Endodermal cell (in vitro differentiated cells): Measurements from ENCODE around the gene RASSF8. TPM values are rescaled to one million over a fixed set of nuclear protein-coding genes. Genes with fewer than 3 reads are reported as not detected.

Experiments used
- DNase-seq: peaks from one replicate; pipeline ENCODE4 v3.0.0-alpha.2; 2017
- H3K27ac ChIP-seq: 2 replicates; pipeline ENCODE4 v1.5.1; 2013; ENCODE audit warnings: mild to moderate bottlenecking, low read depth, low read length, moderate library complexity
- H3K27me3 ChIP-seq: 2 replicates; pipeline ENCODE4 v1.6.1; 2013; ENCODE audit warnings: mild to moderate bottlenecking, low read length, moderate library complexity; ENCODE audit not compliant: insufficient read depth, control insufficient read depth, poor library complexity, severe bottlenecking
- H3K36me3 ChIP-seq: 2 replicates; pipeline ENCODE4 v1.7.0; 2013; ENCODE audit warnings: mild to moderate bottlenecking, low read length, moderate library complexity; ENCODE audit not compliant: control insufficient read depth, insufficient read depth
- H3K4me1 ChIP-seq: one replicate; pipeline ENCODE4 v1.7.0; 2013; ENCODE audit warnings: low read length; ENCODE audit not compliant: control insufficient read depth, insufficient read depth
- H3K4me3 ChIP-seq: 2 replicates; pipeline ENCODE4 v1.5.1; 2013; ENCODE audit warnings: mild to moderate bottlenecking, low read length, moderate library complexity
- H3K9ac ChIP-seq: 2 replicates; pipeline ENCODE4 v1.6.1; 2013; ENCODE audit warnings: mild to moderate bottlenecking, low read length, moderate library complexity; ENCODE audit not compliant: poor library complexity, severe bottlenecking; ENCODE audit errors: extremely low read depth
- H3K9me3 ChIP-seq: 2 replicates; pipeline ENCODE4 v1.6.1; 2013; ENCODE audit warnings: mild to moderate bottlenecking, low read length, moderate library complexity; ENCODE audit not compliant: control insufficient read depth
- H3K27ac Mint-ChIP-seq: 2 replicates; pipeline ENCODE4 v1.8.0; 2020; ENCODE audit warnings: mixed read lengths
- H3K27me3 Mint-ChIP-seq: 2 replicates; pipeline ENCODE4 v1.8.0; 2021; ENCODE audit warnings: mild to moderate bottlenecking, mixed read lengths; ENCODE audit not compliant: insufficient read depth
- H3K36me3 Mint-ChIP-seq: 2 replicates; pipeline ENCODE4 v1.8.0; 2020; ENCODE audit warnings: low read depth, mixed read lengths
- H3K4me1 Mint-ChIP-seq: 2 replicates; pipeline ENCODE4 v1.8.0; 2020; ENCODE audit warnings: mixed read lengths
- H3K4me3 Mint-ChIP-seq: 2 replicates; pipeline ENCODE4 v1.8.0; 2020; ENCODE audit warnings: mild to moderate bottlenecking, moderate library complexity, mixed read lengths
- H3K9me3 Mint-ChIP-seq: 2 replicates; pipeline ENCODE4 v1.8.0; 2020; ENCODE audit warnings: mild to moderate bottlenecking, mixed read lengths
- WGBS, 2 experiments: methylation state at CpG; one replicate each; pipeline versions ENCODE4 v1.1.5 to v1.1.7; 2013; ENCODE audit warnings: missing lambda C conversion rate in 2 of 2, mixed read lengths in 1 of 2; ENCODE audit not compliant: insufficient coverage in 1 of 2, insufficient read length in 1 of 2; 5-methylcytosine and 5-hydroxymethylcytosine counted together
- total RNA-seq, 2 donors: library from RNA; stranded (reverse); fragmentation: NEBNext Ultra II Directional in 1 of 2; extraction: Animal tissue kit (Norgen Biotek cat#: 25700) in 1 of 2; gene quantifications; 2 replicates in 1 of 2; 3 replicates in 1 of 2; pipeline ENCODE4 v1.2.1, GENCODE V29; 2021
- TF ChIP-seq, protein P1 (sequence below): fragments of 200-600 bp; sonication (generic); conservative IDR thresholded peaks from 2 replicates; pipeline ENCODE4 v1.5.0; 2021; ENCODE audit warnings: antibody characterized with exemption, mild to moderate bottlenecking

Gene RASSF8
- total RNA-seq, 2 donors from 2014 or later: 87.0 to 183 TPM

DNA sequence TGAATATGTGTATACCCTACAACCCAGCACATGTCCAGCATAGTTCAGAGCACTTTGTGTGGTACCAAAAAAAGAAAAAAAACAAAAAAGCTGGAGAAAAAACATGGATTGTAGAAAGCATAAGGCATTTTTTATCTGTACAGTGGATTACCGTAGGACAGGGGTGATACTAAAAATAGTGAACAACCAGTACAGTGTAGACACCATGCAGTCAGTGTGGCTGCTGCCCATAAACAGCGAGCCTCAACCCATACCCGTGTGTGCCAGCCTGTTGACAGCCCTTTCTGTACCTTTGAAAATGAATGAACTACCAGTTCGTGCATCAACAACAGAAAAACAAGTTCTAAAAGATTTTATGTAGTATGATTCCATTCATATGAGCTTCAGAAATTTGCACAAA, 25.1 kb downstream of the RASSF8 start:
- TF ChIP-seq, protein P1, sequence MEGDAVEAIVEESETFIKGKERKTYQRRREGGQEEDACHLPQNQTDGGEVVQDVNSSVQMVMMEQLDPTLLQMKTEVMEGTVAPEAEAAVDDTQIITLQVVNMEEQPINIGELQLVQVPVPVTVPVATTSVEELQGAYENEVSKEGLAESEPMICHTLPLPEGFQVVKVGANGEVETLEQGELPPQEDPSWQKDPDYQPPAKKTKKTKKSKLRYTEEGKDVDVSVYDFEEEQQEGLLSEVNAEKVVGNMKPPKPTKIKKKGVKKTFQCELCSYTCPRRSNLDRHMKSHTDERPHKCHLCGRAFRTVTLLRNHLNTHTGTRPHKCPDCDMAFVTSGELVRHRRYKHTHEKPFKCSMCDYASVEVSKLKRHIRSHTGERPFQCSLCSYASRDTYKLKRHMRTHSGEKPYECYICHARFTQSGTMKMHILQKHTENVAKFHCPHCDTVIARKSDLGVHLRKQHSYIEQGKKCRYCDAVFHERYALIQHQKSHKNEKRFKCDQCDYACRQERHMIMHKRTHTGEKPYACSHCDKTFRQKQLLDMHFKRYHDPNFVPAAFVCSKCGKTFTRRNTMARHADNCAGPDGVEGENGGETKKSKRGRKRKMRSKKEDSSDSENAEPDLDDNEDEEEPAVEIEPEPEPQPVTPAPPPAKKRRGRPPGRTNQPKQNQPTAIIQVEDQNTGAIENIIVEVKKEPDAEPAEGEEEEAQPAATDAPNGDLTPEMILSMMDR: no peak
- H3K27ac ChIP-seq: no peak overlapping the region
- Mint-ChIP-seq H3K27me3 (no peaks in the 10 kb centered on the region), H3K4me3 (no peak overlapping the region), H3K9me3 (no peaks in the 10 kb centered on the region), H3K27ac (no peak overlapping the region), H3K4me1 (peaks cover 61% of the 10 kb centered on the region), H3K36me3 (peaks cover 8% of the 10 kb centered on the region)
- peaks cover 17% of the 10 kb centered on the region for H3K4me1 ChIP-seq
- no peak overlapping the region for H3K9ac ChIP-seq
- peaks cover 4% of the 10 kb centered on the region for H3K36me3 ChIP-seq
- H3K4me3 ChIP-seq: no peak overlapping the region
- WGBS, 2 experiments: 91 to 94% methylated on average over 1 to 4 of the region's 4 CpGs
- no peak for DNase-seq
- no peaks in the 10 kb centered on the region for H3K9me3 ChIP-seq
- H3K27me3 ChIP-seq: no peaks in the 10 kb centered on the region

DNA sequence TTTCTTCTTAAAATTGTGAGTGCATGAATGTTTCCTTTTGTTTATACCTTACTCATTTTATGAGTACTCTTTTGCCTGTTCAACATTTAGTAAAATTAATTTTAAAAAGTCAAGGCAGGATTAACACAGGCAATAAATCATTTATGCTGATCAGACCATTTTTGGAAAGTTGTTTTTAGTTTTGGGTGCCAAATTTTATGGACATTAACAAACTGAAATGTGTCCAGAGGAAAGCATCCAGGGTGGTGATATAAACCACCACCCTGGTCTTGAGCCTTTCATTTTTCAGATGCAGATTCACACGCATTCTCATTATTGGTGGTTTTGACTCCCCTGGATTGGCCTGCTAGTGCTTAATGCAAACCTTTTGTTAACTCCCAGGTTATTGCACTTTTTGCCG, 26.3 kb downstream of the RASSF8 start:
- H3K27ac Mint-ChIP-seq: no peak overlapping the region
- no peaks in the 10 kb centered on the region for H3K9me3 Mint-ChIP-seq

DNA sequence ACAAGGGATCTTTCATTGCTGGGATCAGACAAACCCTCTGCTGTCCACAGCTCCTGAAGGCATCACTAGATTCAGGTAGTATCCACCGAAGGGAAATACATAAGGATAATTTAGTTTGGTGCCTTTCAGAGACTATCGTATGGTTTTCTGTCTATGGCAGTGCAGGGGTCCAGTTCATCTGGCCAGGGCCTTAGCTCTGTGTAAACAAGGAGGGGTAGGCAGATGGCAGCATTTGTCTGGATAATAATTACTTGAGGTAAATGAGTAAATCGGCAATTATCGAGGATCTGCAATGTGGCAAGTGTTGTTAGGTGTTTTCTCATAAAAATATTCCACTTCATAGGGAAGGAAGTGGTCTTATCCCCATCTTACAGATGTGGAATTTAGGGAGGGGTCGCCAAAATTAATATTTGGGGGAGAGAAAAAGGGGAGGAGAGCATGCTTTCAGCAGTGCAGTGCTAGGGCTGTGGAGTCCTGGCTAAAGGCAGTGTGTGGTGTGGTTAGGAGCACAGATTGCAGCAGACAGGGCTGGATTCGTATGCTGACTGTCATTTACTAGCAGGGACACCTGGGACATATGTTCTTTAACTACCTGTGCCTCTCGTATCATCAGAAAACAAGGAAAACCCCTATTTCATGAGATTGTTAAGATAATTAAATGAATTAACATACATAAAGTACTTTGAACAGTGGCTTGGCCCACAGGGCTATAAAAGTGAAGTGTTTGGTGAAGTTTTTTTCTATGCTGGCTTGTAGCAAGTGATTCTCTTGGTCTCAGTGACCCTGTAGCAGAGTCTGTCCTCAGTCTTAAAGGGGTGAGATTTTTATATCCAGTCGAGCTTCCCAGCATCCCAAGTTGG, 27.1 kb downstream of the RASSF8 start:
- H3K4me1 Mint-ChIP-seq: peaks cover 60% of the 10 kb centered on the region
- H3K27me3 Mint-ChIP-seq: no peaks in the 10 kb centered on the region
- no peaks in the 10 kb centered on the region for H3K9me3 ChIP-seq
- DNase-seq: no peak
- no peaks in the 10 kb centered on the region for H3K27me3 ChIP-seq
- no peak overlapping the region for H3K9ac ChIP-seq
- no peak overlapping the region for H3K4me3 ChIP-seq
- 81 to 91% methylated on average over 4 to 7 of the region's 8 CpGs for WGBS, 2 experiments
- peaks cover 4% of the 10 kb centered on the region for H3K36me3 ChIP-seq
- peaks cover 8% of the 10 kb centered on the region for H3K36me3 Mint-ChIP-seq
- H3K27ac Mint-ChIP-seq: peak overlapping the region; percentile 44
- no peak overlapping the region for H3K27ac ChIP-seq
- TF ChIP-seq, protein P1: no peak
- no peaks in the 10 kb centered on the region for H3K9me3 Mint-ChIP-seq
- peaks cover 13% of the 10 kb centered on the region for H3K4me1 ChIP-seq
- no peak overlapping the region for H3K4me3 Mint-ChIP-seq

More for the DNA sequence above, 26.3 kb downstream of the RASSF8 start:
- Mint-ChIP-seq H3K36me3 (peaks cover 8% of the 10 kb centered on the region), H3K4me3 (no peak overlapping the region), H3K4me1 (peaks cover 62% of the 10 kb centered on the region), H3K27me3 (no peaks in the 10 kb centered on the region)
- no peak for DNase-seq
- Histone ChIP-seq H3K27ac (no peak overlapping the region), H3K4me1 (peaks cover 14% of the 10 kb centered on the region), H3K9ac (peak overlapping the region; percentile 0), H3K36me3 (peaks cover 4% of the 10 kb centered on the region), H3K9me3 (no peaks in the 10 kb centered on the region), H3K4me3 (no peak overlapping the region), H3K27me3 (no peaks in the 10 kb centered on the region)
- 90 to 99% methylated on average over 2 of the region's 2 CpGs for WGBS, 2 experiments
- TF ChIP-seq, protein P1: no peak
